Measurements from ENCODE around the gene PARP11.

Gene PARP11

DNA sequence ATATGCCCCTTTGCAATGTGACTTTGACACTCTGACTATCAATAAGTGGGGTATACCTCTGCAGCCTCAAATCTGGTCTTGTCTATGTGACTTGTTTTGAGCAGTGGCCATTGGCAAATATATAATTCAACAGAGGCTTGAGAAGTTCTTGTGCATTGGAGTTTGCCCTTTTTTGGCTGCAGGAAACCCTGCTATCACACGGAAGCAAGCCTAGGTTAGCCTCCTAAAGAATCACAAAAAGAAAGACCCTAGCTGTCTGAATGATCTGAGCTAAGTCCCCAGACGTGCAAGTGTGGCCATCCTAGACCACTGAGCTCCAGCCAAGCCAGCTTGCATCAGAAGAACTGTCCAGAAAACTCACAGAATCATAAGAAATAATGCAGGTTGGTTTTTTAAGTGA lies 31.8 kb upstream of the PARP11 start:
- Histone ChIP-seq H4K20me1 (ENCODE audit: insufficient read depth, low read length) (no peaks in the 10 kb centered on the region), H2AFZ (ENCODE audit: low read length) (no peak overlapping the region), H3K79me2 (ENCODE audit: insufficient read depth, low read length) (no peaks in the 10 kb centered on the region), H3K9ac (ENCODE audit: low read length) (no peak overlapping the region), H3K27ac (ENCODE audit: low read depth, low read length, poor library complexity, severe bottlenecking) (no peak overlapping the region), H3K27me3 (ENCODE audit: insufficient read depth, low read length) (no peaks in the 10 kb centered on the region), H3K36me3 (ENCODE audit: insufficient read depth, low read length) (no peaks in the 10 kb centered on the region), H3K9me2 (ENCODE audit: low read depth, low read length) (no peaks in the 10 kb centered on the region), H3F3A (ENCODE audit: insufficient read depth, low read length) (no peaks in the 10 kb centered on the region), H3K4me2 (ENCODE audit: low read length) (no peak overlapping the region), H3K9me3 (ENCODE audit: low read length) (no peaks in the 10 kb centered on the region), H3K4me1 (ENCODE audit: insufficient read depth, low read length, severe bottlenecking) (no peaks in the 10 kb centered on the region), H3K4me3 (ENCODE audit: low read depth, low read length, poor library complexity, severe bottlenecking) (no peak overlapping the region)
- TF ChIP-seq, protein P1, sequence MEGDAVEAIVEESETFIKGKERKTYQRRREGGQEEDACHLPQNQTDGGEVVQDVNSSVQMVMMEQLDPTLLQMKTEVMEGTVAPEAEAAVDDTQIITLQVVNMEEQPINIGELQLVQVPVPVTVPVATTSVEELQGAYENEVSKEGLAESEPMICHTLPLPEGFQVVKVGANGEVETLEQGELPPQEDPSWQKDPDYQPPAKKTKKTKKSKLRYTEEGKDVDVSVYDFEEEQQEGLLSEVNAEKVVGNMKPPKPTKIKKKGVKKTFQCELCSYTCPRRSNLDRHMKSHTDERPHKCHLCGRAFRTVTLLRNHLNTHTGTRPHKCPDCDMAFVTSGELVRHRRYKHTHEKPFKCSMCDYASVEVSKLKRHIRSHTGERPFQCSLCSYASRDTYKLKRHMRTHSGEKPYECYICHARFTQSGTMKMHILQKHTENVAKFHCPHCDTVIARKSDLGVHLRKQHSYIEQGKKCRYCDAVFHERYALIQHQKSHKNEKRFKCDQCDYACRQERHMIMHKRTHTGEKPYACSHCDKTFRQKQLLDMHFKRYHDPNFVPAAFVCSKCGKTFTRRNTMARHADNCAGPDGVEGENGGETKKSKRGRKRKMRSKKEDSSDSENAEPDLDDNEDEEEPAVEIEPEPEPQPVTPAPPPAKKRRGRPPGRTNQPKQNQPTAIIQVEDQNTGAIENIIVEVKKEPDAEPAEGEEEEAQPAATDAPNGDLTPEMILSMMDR (IDR thresholded peaks at IDR 0.05; ENCODE audit: low read length) = no peak
- no peak for TF ChIP-seq EZH2 (IDR thresholded peaks at IDR 0.05; ENCODE audit: borderline replicate concordance, low read length)

DNA sequence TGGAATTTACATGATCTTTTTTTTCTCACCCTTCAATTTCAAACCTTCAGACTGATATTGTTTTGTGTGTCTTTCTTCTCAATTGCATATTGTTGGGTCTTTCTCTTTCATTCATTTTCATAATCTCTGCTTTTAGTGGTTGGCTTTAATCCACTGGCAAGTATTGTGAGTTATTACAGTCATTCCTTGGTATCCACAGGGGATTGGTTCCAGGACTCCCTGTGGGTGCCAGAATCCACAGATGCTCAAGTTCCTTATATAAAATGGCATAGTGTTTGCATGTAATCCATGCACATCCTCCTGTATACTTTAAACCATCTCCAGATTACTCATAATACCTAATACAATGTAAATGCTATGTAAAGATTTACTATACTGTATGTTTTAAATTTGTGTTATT lies 29.7 kb upstream of the PARP11 start:
- Histone ChIP-seq H3K9me2 (ENCODE audit: low read depth, low read length) (no peaks in the 10 kb centered on the region), H4K20me1 (ENCODE audit: insufficient read depth, low read length) (no peaks in the 10 kb centered on the region), H3K9ac (ENCODE audit: low read length) (no peak overlapping the region), H3K27me3 (ENCODE audit: insufficient read depth, low read length) (no peaks in the 10 kb centered on the region), H3K4me3 (ENCODE audit: low read depth, low read length, poor library complexity, severe bottlenecking) (no peak overlapping the region), H3K27ac (ENCODE audit: low read depth, low read length, poor library complexity, severe bottlenecking) (no peak overlapping the region), H3F3A (ENCODE audit: insufficient read depth, low read length) (no peaks in the 10 kb centered on the region), H2AFZ (ENCODE audit: low read length) (no peak overlapping the region), H3K4me2 (ENCODE audit: low read length) (no peak overlapping the region), H3K36me3 (ENCODE audit: insufficient read depth, low read length) (no peaks in the 10 kb centered on the region), H3K9me3 (ENCODE audit: low read length) (no peaks in the 10 kb centered on the region), H3K4me1 (ENCODE audit: insufficient read depth, low read length, severe bottlenecking) (no peaks in the 10 kb centered on the region), H3K79me2 (ENCODE audit: insufficient read depth, low read length) (no peaks in the 10 kb centered on the region)
- no peak for TF ChIP-seq EZH2 (IDR thresholded peaks at IDR 0.05; ENCODE audit: borderline replicate concordance, low read length)
- TF ChIP-seq, protein P1 (IDR thresholded peaks at IDR 0.05; ENCODE audit: low read length) = no peak

DNA sequence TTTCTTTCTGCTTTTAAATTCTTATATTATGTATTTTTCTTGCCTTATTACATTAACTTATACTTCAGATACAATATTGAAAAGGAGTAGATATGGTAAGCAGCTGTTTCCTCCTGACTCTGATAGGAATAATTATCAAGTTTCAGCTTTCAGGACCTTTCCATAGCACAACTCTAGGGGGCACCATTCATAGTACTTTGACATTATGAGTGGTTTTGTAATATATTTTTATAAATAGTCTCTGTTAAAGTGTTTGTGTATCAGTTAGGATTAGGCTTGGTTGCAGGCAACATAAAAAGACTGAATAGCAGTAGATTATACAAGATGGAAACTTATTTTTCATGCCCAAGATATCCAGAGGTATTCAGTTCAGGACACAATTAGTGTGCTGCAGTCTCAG lies 27.9 kb upstream of the PARP11 start:
- Histone ChIP-seq H3K36me3 (ENCODE audit: insufficient read depth, low read length) (no peaks in the 10 kb centered on the region), H3K4me3 (ENCODE audit: low read depth, low read length, poor library complexity, severe bottlenecking) (no peak overlapping the region), H3K79me2 (ENCODE audit: insufficient read depth, low read length) (no peaks in the 10 kb centered on the region), H3K27ac (ENCODE audit: low read depth, low read length, poor library complexity, severe bottlenecking) (no peak overlapping the region), H4K20me1 (ENCODE audit: insufficient read depth, low read length) (no peaks in the 10 kb centered on the region), H2AFZ (ENCODE audit: low read length) (no peak overlapping the region), H3K9me3 (ENCODE audit: low read length) (no peaks in the 10 kb centered on the region), H3K9me2 (ENCODE audit: low read depth, low read length) (no peaks in the 10 kb centered on the region), H3K9ac (ENCODE audit: low read length) (no peak overlapping the region), H3F3A (ENCODE audit: insufficient read depth, low read length) (no peaks in the 10 kb centered on the region), H3K4me1 (ENCODE audit: insufficient read depth, low read length, severe bottlenecking) (no peaks in the 10 kb centered on the region), H3K27me3 (ENCODE audit: insufficient read depth, low read length) (no peaks in the 10 kb centered on the region), H3K4me2 (ENCODE audit: low read length) (no peak overlapping the region)
- TF ChIP-seq EZH2 (IDR thresholded peaks at IDR 0.05; ENCODE audit: borderline replicate concordance, low read length) = no peak
- TF ChIP-seq, protein P1 (IDR thresholded peaks at IDR 0.05; ENCODE audit: low read length) = no peak
